Activated naive CD4-positive, alpha-beta T cell treated with anti-CD3 and anti-CD28 coated beads, Interleukin-2, amount 10 ng/mL, durations not matched to agents 7 days and 5 days (primary cell): ENCODE measurements around the gene GIGYF1.
"Not testable (repeated sequence)": the region's sequence is repeated elsewhere in the genome, so short reads cannot be mapped to it uniquely, and the experiment has no call there.

Experiments used
- CTCF ChIA-PET: fragments of 350-600 bp; sonication (Branson Sonifier 250); formaldehyde crosslinking; loops from one replicate; lab custom pipeline; 2021; ENCODE audit warnings: antibody characterized with exemption; lab: Charles Lee
- DNase-seq: peaks from one replicate; pipeline ENCODE4 v3.0.0-alpha.2; 2020
- H3K27ac Mint-ChIP-seq: one replicate; pipeline ENCODE4 v1.8.0; 2021; ENCODE audit warnings: mild to moderate bottlenecking, moderate library complexity, mixed read lengths
- H3K27me3 Mint-ChIP-seq: one replicate; pipeline ENCODE4 v1.8.0; 2021; ENCODE audit warnings: mild to moderate bottlenecking, mixed read lengths
- H3K36me3 Mint-ChIP-seq: one replicate; pipeline ENCODE4 v1.8.0; 2021; ENCODE audit warnings: mixed read lengths
- H3K4me1 Mint-ChIP-seq: one replicate; pipeline ENCODE4 v1.8.0; 2021; ENCODE audit warnings: mixed read lengths
- H3K4me3 Mint-ChIP-seq: one replicate; pipeline ENCODE4 v1.8.0; 2021; ENCODE audit warnings: mild to moderate bottlenecking, moderate library complexity, mixed read lengths
- H3K9me3 Mint-ChIP-seq: one replicate; pipeline ENCODE4 v1.8.0; 2021; ENCODE audit warnings: mixed read lengths

The GIGYF1 gene, protein sequence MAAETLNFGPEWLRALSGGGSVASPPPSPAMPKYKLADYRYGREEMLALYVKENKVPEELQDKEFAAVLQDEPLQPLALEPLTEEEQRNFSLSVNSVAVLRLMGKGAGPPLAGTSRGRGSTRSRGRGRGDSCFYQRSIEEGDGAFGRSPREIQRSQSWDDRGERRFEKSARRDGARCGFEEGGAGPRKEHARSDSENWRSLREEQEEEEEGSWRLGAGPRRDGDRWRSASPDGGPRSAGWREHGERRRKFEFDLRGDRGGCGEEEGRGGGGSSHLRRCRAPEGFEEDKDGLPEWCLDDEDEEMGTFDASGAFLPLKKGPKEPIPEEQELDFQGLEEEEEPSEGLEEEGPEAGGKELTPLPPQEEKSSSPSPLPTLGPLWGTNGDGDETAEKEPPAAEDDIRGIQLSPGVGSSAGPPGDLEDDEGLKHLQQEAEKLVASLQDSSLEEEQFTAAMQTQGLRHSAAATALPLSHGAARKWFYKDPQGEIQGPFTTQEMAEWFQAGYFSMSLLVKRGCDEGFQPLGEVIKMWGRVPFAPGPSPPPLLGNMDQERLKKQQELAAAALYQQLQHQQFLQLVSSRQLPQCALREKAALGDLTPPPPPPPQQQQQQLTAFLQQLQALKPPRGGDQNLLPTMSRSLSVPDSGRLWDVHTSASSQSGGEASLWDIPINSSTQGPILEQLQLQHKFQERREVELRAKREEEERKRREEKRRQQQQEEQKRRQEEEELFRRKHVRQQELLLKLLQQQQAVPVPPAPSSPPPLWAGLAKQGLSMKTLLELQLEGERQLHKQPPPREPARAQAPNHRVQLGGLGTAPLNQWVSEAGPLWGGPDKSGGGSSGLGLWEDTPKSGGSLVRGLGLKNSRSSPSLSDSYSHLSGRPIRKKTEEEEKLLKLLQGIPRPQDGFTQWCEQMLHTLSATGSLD (N-terminal part only)

DNA sequence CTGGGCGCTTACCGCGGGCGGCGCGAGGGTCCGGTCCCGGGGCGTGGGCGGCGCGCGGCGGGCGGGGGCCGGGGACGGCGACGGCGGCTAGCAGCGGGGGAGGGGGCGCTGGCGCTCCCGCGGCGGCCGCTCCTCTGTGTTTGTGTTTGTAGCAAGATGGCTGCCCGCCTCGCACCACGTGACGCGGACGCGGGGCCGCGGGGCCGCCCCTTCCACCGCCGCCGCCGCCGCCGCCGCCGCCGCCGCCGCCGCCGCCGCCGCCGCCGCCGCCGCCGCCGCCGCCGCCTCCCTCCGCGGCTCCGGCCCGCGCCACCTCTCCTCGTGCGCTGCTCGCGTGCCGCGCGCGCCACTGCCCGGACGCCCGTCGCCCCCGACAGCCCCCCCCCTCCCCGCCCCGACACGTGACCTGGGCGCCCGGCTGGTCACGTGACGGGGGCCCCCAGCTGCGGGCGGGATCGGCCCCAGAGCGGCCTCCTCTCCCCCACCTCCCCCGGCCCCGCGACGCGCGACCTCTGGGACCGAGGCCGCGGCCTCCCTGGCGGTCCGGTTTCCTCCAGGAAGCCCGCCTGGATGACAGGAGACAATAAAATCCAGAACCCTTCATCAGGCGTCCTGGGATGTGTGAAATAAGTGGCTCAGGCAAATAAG, at the start of gene GIGYF1:
Gene GIGYF1 (minus strand): TSS at position 153 of the 648 bp plus-strand sequence. CDS start 6,012 bp downstream, outside the sequence.
- H3K4me1 Mint-ChIP-seq: peaks cover 29% of the 10 kb centered on the region
- peak within 1 kb of the TSS; percentile 86 for H3K27ac Mint-ChIP-seq
- H3K4me3 Mint-ChIP-seq: peak within 1 kb of the TSS; percentile 92
- DNase-seq: peak; percentile 81
- no peaks in the 10 kb centered on the region for H3K9me3 Mint-ChIP-seq
- CTCF ChIA-PET: interaction anchor here (0.5 to 5.6 kb wide), 3 partner anchors 11 to 1364 kb away, joined by 3 to 27 read pairs (median 22); partner anchors contain the start of genes MOSPD3 and POP7
- peaks cover 43% of the 10 kb centered on the region for H3K27me3 Mint-ChIP-seq
- peaks cover 3% of the 10 kb centered on the region for H3K36me3 Mint-ChIP-seq

DNA sequence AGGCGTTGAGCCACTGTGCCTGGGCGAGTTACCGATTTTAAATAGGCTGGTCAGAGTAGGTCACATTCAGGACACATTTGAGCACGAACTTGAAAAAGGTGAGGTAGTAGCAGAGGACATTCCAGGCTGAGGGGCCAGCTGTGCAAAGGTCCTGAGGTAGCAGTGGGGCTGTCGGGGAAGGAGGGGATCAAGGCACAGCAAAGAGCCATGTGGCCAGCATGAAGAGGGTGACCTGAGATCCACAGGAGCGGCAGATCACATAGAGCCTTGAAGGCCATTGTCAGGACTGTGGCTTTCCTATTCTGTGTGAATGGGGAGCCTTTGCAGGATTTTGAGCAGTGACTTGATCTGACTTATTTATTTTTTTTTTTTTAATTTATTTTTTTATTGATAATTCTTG, 45.9 kb upstream of the GIGYF1 start:
- no peak overlapping the region for H3K4me3 Mint-ChIP-seq
- DNase-seq: no peak
- no peaks in the 10 kb centered on the region for H3K36me3 Mint-ChIP-seq
- no peak overlapping the region for H3K27ac Mint-ChIP-seq
- H3K4me1 Mint-ChIP-seq: no peaks in the 10 kb centered on the region
- CTCF ChIA-PET: no interaction called here
- H3K9me3 Mint-ChIP-seq: no peaks in the 10 kb centered on the region
- H3K27me3 Mint-ChIP-seq: peaks cover 16% of the 10 kb centered on the region

DNA sequence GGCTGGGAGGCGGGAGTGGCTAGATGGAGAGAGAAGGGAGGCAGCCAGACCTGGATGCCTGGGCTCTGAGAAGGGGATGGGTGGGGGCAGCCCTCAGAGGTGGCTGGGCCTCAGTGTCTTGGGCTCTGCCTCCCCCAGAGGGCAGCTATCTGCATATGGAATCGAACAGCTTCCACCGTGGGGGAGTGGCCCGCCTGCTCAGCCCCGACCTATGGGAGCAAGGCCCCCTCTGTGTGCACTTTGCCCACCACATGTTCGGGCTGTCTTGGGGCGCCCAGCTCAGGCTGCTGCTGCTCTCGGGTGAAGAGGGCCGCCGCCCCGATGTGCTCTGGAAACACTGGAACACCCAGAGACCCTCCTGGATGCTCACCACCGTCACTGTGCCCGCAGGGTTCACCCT, 42.6 kb upstream of the GIGYF1 start:
- H3K27me3 Mint-ChIP-seq: peaks cover 6% of the 10 kb centered on the region
- no peaks in the 10 kb centered on the region for H3K9me3 Mint-ChIP-seq
- CTCF ChIA-PET: interaction anchor here (0.6 kb wide), 1 partner anchor 33 kb away, joined by 3 read pairs; no protein-coding TSS in a partner anchor
- H3K36me3 Mint-ChIP-seq: no peaks in the 10 kb centered on the region
- H3K4me1 Mint-ChIP-seq: peaks cover 5% of the 10 kb centered on the region
- H3K4me3 Mint-ChIP-seq: no peak overlapping the region
- no peak overlapping the region for H3K27ac Mint-ChIP-seq
- DNase-seq: no peak

DNA sequence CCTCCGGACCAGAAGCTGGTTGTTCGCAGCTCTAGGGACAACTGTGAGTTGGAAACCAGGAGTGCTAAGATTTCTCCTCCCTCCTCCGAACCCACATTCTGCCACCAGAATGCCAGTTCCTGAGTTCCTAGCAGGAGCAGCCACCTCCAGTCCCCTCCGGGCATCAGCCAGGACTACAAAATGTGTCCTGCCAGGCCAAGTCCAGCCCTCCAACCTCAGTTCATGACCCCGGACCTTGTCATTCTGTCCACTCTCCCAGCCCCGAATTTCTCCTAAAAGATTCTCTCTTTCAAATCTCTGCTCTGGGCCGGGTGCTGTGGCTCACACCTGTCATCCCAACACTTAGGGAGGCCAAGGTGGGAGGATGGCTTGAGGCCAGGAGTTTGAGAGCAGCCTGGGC, 41.7 kb upstream of the GIGYF1 start:
- Mint-ChIP-seq H3K4me3 (no peak overlapping the region), H3K27me3 (peaks cover 6% of the 10 kb centered on the region), H3K27ac (no peak overlapping the region), H3K9me3 (no peaks in the 10 kb centered on the region), H3K4me1 (peaks cover 5% of the 10 kb centered on the region), H3K36me3 (no peaks in the 10 kb centered on the region)
- CTCF ChIA-PET: no interaction called here
- no peak for DNase-seq

DNA sequence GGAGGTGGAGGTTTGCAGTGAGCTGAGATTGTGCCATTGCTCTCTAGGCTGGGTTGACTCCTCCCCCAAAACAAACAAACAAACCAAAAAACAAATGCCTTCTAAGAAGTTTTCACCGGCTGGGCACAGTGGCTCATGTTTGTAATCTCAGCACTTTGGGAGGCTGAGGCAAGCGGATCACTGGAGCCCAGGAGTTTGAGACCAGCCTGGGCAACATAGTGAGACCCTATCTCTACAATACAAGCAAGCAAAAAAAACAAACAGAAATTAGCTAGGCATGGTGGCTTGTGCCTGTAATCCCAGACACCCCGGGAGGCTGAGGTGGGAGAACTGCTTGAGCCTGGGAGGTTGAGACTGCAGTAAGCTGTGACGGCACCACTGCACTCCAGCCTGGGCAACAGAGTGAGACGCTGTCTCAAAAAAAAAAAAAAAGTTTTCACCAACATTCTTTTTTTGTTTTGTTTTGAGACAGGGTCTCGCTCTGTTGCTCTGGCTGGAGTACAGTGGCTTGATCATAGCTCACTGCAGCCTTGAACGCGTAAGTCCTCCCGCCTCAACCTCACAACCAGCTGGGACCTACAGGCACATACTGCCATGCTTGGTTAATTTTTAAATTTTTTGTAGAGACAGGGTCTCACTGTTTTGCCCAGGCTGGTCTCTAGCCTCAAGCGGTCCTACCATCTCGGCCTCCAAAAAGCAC, 38.0 kb upstream of the GIGYF1 start:
- DNase-seq: no peak
- CTCF ChIA-PET: interaction anchor here (0.7 kb wide), 1 partner anchor 1358 kb away, joined by 3 read pairs; no protein-coding TSS in a partner anchor
- H3K27ac Mint-ChIP-seq: no peak overlapping the region
- peaks cover 5% of the 10 kb centered on the region for H3K4me1 Mint-ChIP-seq
- H3K9me3 Mint-ChIP-seq: no peaks in the 10 kb centered on the region
- H3K36me3 Mint-ChIP-seq: no peaks in the 10 kb centered on the region
- no peak overlapping the region for H3K4me3 Mint-ChIP-seq
- H3K27me3 Mint-ChIP-seq: peaks cover 32% of the 10 kb centered on the region

DNA sequence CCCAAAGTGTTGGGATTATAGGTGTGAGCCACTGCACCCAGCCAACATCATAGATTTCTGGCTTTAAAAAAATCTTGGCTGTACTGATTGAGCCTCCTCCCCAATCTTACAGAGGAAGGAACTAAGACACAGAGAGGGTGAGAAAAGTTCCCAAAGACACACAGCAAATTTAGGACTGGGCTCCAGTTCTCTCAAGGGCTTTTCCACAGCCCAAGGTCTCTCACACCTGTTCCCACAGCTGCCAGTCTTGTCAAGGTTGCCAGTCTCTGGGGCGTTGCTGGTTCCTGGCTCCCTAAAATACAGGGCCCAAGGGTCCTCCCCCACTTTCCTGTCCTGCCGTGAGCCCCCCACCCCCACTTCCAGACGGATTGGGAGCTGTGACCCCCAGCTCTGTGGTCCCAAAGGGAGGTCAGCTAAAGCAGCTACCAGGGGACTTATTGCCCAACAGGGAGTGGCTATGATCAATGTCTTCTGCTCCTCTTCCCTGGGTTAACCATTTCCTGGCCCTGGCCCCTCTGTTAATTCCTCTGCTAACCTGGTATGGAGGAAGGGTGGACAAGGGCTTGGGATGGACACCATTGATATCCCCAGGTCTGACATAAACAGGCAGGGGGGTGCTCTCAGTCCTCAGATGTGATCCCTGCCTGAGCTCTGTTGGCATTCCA, 36.2 kb upstream of the GIGYF1 start:
- Mint-ChIP-seq H3K4me3 (no peak overlapping the region), H3K36me3 (no peaks in the 10 kb centered on the region), H3K27me3 (peaks cover 41% of the 10 kb centered on the region), H3K27ac (no peak overlapping the region), H3K4me1 (peaks cover 5% of the 10 kb centered on the region), H3K9me3 (no peaks in the 10 kb centered on the region)
- CTCF ChIA-PET: interaction anchor here (1.3 kb wide), 1 partner anchor 122 kb away, joined by 4 read pairs; the partner anchor contains the start of gene SLC12A9
- no peak for DNase-seq

DNA sequence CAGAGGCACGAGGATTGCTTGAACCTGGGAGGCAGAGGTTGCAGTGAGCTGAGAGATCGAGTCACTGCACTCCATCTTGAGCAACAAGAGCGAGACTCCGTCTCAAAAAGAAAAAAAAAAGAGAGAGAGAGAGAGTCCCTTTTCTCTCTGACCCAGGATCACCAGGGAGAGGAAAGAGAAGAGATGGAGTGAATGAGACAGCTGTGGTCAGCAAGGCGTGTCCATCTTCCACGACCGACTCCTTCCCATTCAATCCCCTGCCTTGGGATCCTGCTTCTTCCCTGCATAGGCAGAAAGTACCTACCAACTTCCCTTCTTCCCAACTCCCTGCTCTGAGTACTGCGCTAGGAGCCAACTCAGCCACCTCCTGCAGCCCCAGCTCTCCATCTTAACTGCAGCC, 34.1 kb upstream of the GIGYF1 start:
- Mint-ChIP-seq H3K4me3 (no peak overlapping the region), H3K36me3 (no peaks in the 10 kb centered on the region), H3K4me1 (peaks cover 3% of the 10 kb centered on the region), H3K27ac (peak overlapping the region; percentile 34), H3K9me3 (no peaks in the 10 kb centered on the region), H3K27me3 (peaks cover 58% of the 10 kb centered on the region)
- CTCF ChIA-PET: interaction anchor here (1.0 to 1.2 kb wide), 2 partner anchors 23 to 57 kb away, joined by 3 read pairs; no protein-coding TSS in a partner anchor
- no peak for DNase-seq

DNA sequence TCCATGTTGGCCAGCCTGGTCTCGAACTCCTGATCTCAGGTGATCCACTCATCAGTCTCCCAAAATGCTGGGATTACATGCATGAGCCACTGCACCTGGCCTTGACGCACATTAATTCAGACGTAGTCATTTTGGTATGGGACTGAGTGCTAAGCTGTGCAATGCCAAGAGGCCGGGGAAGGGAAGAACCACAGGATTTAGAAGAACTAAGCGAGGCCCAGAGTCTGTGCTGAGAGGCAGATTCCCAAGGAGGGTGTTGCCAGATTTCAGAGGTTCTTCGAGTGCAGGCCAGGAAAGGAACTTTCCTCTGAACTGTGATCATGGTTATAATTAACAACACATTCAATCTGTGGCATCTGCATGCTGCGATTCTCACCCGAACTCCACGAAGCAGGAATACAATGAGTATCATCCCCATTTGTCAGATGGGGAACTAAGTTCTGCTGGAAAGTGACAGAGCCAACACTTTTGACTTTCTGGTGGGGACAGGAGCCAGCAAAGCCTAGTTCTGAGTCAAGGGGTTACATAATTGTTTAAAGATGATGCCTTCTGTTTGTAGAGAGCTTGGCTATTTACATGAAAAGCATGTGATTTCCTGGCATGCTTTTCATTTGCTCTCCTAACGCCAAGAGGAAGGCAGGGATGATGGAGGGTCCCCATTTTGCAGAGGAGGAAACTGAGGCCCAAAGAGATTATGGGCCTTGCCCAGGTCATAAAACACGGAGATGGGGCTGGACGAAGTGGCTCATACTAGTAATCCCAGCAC, 33.1 kb upstream of the GIGYF1 start:
- peaks cover 62% of the 10 kb centered on the region for H3K27me3 Mint-ChIP-seq
- CTCF ChIA-PET: interaction anchor here (0.9 to 5.9 kb wide), 5 partner anchors 21 to 168 kb away, joined by 3 to 50 read pairs (median 3); partner anchors contain the start of gene POP7
- no peaks in the 10 kb centered on the region for H3K9me3 Mint-ChIP-seq
- H3K4me1 Mint-ChIP-seq: peaks cover 3% of the 10 kb centered on the region
- no peaks in the 10 kb centered on the region for H3K36me3 Mint-ChIP-seq
- H3K4me3 Mint-ChIP-seq: no peak overlapping the region
- no peak for DNase-seq
- no peak overlapping the region for H3K27ac Mint-ChIP-seq

DNA sequence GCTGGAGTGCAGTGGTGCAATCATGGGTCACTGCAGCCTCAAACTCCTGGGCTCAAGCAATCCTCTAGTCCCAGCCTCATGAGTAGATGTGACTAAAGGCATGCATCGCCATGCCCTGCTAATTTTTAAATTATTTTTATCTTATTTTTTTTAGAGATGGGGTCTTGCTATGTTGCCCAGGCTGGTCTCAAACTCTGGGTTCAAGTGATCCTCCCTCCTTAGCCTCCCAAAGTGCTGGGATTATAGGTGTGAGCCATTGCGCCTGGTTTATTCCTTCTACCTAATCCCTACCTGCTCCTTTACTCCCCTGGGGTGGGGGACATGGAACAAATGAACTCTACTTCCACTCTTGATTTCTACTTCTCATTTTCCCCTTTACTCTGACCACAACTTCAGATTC, 30.3 kb upstream of the GIGYF1 start:
- CTCF ChIA-PET: interaction anchor here (0.9 to 5.9 kb wide), 8 partner anchors 10 to 136 kb away, joined by 3 to 50 read pairs (median 4); partner anchors contain the start of genes POP7 and SLC12A9
- H3K4me3 Mint-ChIP-seq, H3K9me3 Mint-ChIP-seq, H3K36me3 Mint-ChIP-seq, DNase-seq, H3K27ac Mint-ChIP-seq, H3K4me1 Mint-ChIP-seq: not testable (repeated sequence)
- peaks cover 84% of the 10 kb centered on the region for H3K27me3 Mint-ChIP-seq

DNA sequence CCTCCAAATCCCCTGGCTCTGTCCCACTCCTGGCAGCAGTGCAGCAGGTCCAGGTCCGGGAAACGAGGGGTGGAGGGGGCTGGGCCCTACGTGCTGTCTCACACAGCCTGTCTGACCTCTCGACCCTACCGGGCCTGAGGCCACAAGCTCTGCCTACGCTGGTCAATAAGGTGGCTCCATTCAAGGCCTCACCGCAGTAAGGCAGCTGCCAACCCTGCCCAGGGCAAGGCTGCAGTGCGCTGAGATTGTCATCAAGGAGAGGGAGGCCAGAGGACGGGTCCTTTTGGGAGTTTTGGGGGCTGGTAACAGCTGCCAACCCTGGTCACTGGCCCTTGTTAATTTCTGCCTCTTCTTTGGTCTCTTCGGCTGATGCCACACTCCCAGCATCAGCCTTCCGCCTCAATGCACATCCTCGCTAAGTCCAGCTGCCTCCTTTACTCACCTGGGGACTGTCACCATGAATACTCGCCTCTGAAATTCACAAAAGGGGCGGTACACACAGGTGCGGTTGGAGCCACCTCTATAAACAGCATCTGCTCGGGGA, 29.8 kb upstream of the GIGYF1 start:
- CTCF ChIA-PET: interaction anchor here (1.1 to 5.9 kb wide), 3 partner anchors 18 to 135 kb away, joined by 3 to 50 read pairs (median 5); partner anchors contain the start of gene POP7
- no peaks in the 10 kb centered on the region for H3K9me3 Mint-ChIP-seq
- H3K27ac Mint-ChIP-seq: no peak overlapping the region
- peaks cover 3% of the 10 kb centered on the region for H3K4me1 Mint-ChIP-seq
- no peaks in the 10 kb centered on the region for H3K36me3 Mint-ChIP-seq
- H3K4me3 Mint-ChIP-seq: no peak overlapping the region
- no peak for DNase-seq
- H3K27me3 Mint-ChIP-seq: peaks cover 87% of the 10 kb centered on the region

DNA sequence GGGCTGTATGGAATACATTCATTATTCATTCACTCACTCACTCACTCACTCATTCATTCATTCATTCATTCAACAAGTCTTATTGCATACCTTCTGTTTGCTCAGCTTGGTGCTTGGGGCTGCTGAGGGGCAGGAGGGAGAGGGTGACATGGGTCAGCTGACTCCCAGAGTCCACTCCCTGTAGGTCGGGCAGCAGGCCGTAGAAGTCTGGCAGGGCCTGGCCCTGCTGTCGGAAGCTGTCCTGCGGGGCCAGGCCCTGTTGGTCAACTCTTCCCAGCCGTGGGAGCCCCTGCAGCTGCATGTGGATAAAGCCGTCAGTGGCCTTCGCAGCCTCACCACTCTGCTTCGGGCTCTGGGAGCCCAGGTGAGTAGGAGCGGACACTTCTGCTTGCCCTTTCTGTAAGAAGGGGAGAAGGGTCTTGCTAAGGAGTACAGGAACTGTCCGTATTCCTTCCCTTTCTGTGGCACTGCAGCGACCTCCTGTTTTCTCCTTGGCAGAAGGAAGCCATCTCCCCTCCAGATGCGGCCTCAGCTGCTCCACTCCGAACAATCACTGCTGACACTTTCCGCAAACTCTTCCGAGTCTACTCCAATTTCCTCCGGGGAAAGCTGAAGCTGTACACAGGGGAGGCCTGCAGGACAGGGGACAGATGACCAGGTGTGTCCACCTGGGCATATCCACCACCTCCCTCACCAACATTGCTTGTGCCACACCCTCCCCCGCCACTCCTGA, 28.6 kb upstream of the GIGYF1 start:
- H3K9me3 Mint-ChIP-seq: no peaks in the 10 kb centered on the region
- no peak for DNase-seq
- CTCF ChIA-PET: interaction anchor here (0.7 to 5.9 kb wide), 2 partner anchors 17 to 24 kb away, joined by 3 to 50 read pairs; partner anchors contain the start of gene POP7
- H3K27ac Mint-ChIP-seq: no peak overlapping the region
- no peak overlapping the region for H3K4me3 Mint-ChIP-seq
- H3K4me1 Mint-ChIP-seq: peaks cover 3% of the 10 kb centered on the region
- H3K27me3 Mint-ChIP-seq: peaks cover 83% of the 10 kb centered on the region
- H3K36me3 Mint-ChIP-seq: no peaks in the 10 kb centered on the region
